Measurements from ENCODE around the gene SAXO1.

Gene SAXO1

DNA sequence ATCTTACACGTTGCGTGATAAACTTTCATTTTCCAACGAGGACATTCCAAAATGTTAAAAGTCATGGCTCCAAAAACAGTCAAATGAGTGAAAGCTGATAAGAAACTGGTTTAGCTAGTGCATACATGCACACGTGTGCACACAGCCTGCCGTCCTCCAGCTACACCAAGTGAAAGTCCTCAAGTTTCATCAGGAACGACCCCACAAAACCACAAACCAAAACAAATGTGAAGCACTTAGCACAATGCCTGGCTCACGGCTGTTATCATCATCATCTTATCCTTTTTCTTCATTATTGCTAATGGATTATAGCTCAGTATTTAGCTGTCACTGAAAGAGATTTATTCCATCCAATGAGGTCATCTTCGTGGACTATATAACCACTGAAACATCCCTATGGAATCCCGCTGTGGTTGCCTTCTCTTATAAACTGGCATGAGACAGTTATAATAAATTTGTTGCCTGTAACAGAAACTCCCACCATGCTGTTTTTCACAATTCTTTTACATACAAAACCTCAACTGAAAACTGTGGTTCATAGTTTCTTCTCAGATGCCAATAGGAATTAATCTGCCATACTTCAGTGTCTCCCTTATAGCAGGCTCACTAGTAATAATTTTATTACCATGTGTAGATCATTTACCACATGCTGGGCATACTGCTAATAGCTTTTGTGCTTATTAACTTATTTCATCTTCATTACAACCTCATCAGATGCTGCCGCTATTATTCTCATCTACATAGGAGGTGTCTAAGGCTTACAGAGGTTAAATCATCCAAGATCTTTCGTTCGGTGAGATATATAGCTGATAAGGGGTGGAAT is 56.1 kb downstream of the SAXO1 start:
- TF ChIP-seq, protein P1, sequence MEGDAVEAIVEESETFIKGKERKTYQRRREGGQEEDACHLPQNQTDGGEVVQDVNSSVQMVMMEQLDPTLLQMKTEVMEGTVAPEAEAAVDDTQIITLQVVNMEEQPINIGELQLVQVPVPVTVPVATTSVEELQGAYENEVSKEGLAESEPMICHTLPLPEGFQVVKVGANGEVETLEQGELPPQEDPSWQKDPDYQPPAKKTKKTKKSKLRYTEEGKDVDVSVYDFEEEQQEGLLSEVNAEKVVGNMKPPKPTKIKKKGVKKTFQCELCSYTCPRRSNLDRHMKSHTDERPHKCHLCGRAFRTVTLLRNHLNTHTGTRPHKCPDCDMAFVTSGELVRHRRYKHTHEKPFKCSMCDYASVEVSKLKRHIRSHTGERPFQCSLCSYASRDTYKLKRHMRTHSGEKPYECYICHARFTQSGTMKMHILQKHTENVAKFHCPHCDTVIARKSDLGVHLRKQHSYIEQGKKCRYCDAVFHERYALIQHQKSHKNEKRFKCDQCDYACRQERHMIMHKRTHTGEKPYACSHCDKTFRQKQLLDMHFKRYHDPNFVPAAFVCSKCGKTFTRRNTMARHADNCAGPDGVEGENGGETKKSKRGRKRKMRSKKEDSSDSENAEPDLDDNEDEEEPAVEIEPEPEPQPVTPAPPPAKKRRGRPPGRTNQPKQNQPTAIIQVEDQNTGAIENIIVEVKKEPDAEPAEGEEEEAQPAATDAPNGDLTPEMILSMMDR (conservative IDR thresholded peaks at IDR 0.05), result no peak
- no peak overlapping the region for H3K27ac ChIP-seq

DNA sequence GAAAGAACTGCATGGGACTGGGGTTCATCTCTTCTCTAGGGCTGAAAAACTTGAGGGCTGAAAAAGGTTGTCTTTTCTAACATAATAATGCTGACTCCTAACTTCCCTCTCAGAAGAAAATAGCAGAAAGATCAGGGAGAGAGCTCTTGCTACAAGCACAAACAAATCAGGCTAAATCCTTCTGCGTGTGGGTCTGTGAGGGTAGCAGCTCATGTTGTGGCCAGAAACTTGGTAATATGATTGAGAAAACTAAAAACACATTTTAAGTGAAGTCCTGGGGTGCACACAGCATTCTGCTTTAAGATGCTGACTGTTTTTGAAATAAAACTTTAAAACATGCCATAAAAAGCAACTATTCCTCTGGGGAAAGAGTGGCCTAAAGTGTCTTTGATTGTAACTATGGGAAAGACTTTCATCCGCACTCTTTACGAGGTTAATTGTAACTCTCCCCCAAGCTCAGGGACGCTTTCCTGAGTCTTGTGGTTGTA is 56.7 kb downstream of the SAXO1 start:
- TF ChIP-seq, protein P1 (conservative IDR thresholded peaks at IDR 0.05), result no peak
- no peak overlapping the region for H3K27ac ChIP-seq

DNA sequence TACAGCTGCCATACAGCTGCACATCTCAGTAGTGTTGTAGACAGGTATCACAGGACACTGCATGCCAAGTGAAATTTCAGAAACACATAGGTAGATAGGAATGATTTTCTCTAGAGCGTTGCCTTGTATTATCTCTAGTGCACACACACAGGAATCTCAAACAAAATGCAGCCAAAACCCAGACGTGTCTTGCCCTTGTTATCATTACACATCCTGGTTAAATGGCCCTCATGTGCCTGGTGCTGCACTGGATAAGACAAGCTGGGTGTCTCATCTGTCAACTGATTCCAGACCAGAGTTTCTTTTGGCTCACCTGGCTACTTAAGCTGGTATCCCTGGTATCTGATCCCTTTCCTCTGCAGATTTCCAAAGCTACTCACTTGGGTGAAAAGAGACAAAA is 59.7 kb downstream of the SAXO1 start:
- H3K27ac ChIP-seq, result no peak overlapping the region
- TF ChIP-seq, protein P1 (conservative IDR thresholded peaks at IDR 0.05), result no peak

DNA sequence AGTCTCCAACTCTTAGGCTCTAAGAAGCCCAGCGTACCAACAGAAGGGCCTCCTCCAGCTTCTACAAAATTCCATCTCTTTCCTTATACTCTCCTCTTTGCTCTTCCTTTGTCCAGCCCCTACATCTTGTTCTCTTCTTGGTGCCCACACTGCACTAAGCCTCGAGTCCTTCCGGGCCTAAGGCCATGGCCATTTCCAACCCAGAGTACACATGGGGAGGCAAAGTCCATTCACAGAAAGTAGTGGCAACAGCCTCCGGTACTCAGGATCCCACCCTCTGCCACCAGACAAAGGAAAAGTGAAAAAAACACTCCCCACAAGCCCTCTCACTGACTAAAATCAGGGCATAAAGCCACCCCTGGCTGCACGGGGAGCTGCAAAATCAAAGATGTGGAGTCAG is 60.3 kb downstream of the SAXO1 start:
- no peak overlapping the region for H3K27ac ChIP-seq
- TF ChIP-seq, protein P1 (conservative IDR thresholded peaks at IDR 0.05), result no peak

DNA sequence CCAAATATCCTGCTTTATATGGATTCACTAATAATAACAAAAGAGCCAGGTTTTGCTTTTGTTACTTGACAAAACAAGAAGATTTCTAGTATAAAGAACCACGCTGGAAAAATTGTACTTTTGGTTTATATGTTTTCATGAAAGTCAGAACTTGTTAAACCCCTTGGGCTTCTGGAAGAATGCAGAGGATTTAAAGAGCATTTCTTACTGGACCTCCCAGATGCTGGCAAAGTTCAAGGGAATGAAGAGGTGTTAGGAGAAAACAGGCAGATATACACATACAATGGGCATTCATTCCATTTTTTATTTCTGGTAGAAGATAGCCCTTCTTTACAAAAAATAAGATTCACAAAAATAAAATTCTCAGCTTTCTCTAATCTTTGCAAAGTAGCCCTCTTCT is 61.1 kb downstream of the SAXO1 start:
- TF ChIP-seq, protein P1 (conservative IDR thresholded peaks at IDR 0.05), result no peak
- H3K27ac ChIP-seq, result no peak overlapping the region

DNA sequence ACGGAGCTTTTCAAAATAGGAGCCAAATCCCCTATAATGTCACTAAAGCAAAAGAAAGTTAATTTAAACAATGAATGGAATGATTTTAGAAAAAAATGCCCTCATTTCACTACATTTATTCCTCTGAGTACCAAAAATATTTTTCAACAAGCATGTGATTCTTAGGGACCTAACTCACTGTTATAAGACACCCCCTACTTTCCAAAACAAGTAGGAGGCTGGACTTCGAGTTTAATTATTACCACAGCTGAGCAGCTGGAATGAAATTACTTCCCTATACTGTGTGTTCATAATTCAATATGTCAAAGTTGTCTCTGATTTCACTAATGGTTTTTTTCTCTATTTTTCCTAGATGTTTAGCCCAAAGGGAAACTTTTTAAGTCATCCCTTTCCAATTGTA is 61.6 kb downstream of the SAXO1 start:
- TF ChIP-seq, protein P1 (conservative IDR thresholded peaks at IDR 0.05), result no peak

DNA sequence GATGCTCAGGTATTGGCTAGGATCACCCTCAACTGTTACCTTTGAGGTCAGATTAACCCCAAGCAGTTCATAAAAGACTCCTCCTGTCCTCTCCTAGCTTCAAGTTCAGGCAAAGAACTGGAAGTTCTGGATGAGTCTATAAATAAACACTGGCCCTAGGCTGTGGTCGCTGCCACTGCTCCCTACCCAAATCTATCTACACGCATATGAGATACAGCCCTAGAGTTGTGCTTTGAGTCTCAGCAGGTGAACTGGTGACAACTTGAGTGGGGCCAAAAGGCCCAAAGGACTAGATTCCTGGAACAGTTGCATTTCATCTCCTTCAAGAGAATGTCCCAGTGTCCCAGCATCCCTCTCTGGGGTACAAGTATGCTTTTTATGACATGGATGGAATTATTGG is 62.6 kb downstream of the SAXO1 start:
- TF ChIP-seq, protein P1 (conservative IDR thresholded peaks at IDR 0.05), result no peak
- no peak overlapping the region for H3K27ac ChIP-seq

More for the DNA sequence above, 61.6 kb downstream of the SAXO1 start:
- no peak overlapping the region for H3K27ac ChIP-seq

Data from VCaP (cell line).